Smooth muscle cell of the brain vasculature (primary cell): Measurements from ENCODE around the gene AFDN.

Experiments used
- DNase-seq: peaks from one replicate; pipeline ENCODE4 v3.0.0-alpha.2; 2012; ENCODE audit warnings: low read depth, low spot score

Gene AFDN

GRCh38 chr6:167915139-167915538, 88.4 kb downstream of the AFDN start:
- DNase-seq = no peak

GRCh38 chr6:167917551-167918154, 90.9 kb downstream of the AFDN start:
- DNase-seq = no peak

- DNase-seq = no peak
Observed at GRCh38 chr6:167918548-167919278, 92.0 kb downstream of the AFDN start.

- DNase-seq = no peak
Observed at GRCh38 chr6:167919349-167919748, 92.6 kb downstream of the AFDN start.

- DNase-seq = no peak
Observed at GRCh38 chr6:167920165-167920564, 93.5 kb downstream of the AFDN start.

- no peak for DNase-seq
Observed at GRCh38 chr6:167921831-167922230, 95.1 kb downstream of the AFDN start.

GRCh38 chr6:167925026-167925425, 98.3 kb downstream of the AFDN start:
- DNase-seq = no peak

GRCh38 chr6:167927246-167927645, 100.5 kb downstream of the AFDN start:
- no peak for DNase-seq

GRCh38 chr6:167928111-167928510, 101.4 kb downstream of the AFDN start:
- no peak for DNase-seq

- DNase-seq = no peak
Observed at GRCh38 chr6:167930295-167930694, 103.6 kb downstream of the AFDN start.

GRCh38 chr6:167932468-167933276, 106.0 kb downstream of the AFDN start:
- peak; percentile 36 for DNase-seq

- no peak for DNase-seq
Observed at GRCh38 chr6:167933290-167933689, 106.6 kb downstream of the AFDN start.

- DNase-seq = no peak
Observed at GRCh38 chr6:167933847-167934246, 107.1 kb downstream of the AFDN start.

- no peak for DNase-seq
Observed at GRCh38 chr6:167934426-167934864, 107.7 kb downstream of the AFDN start.

- no peak for DNase-seq
Observed at GRCh38 chr6:167936051-167936450, 109.3 kb downstream of the AFDN start.

GRCh38 chr6:167937301-167937700, 110.6 kb downstream of the AFDN start:
- no peak for DNase-seq

- DNase-seq = no peak
Observed at GRCh38 chr6:167937948-167938911, 111.5 kb downstream of the AFDN start.

- DNase-seq = no peak
Observed at GRCh38 chr6:167941822-167942221, 115.1 kb downstream of the AFDN start.

- DNase-seq = no peak
Observed at GRCh38 chr6:167944130-167944529, 117.4 kb downstream of the AFDN start.

- DNase-seq = no peak
Observed at GRCh38 chr6:167946007-167946406, 119.3 kb downstream of the AFDN start.

- no peak for DNase-seq
Observed at GRCh38 chr6:167946604-167947003, 119.9 kb downstream of the AFDN start.
